ENCODE measurements around the gene RTN4R.
"Not testable (repeated sequence)": the region's sequence is repeated elsewhere in the genome, so short reads cannot be mapped to it uniquely, and the experiment has no call there.

Gene RTN4R

GRCh38 chr22:20291249-20291586 is 23.1 kb upstream of the RTN4R start:
- in situ Hi-C loops (cut with HindIII; ENCODE audit: low sequenced_read_pairs) = no loop called here
- H3K4me3 ChIP-seq (ENCODE audit: low read depth, low read length) = no peak overlapping the region
- TF ChIP-seq CTCF (IDR thresholded peaks at IDR 0.05; ENCODE audit: low read depth, low read length) = no peak
- no peak for DNase-seq (ENCODE audit: low read depth, low spot score)

- DNase-seq (ENCODE audit: low read depth, low spot score) = no peak
- in situ Hi-C loops (cut with HindIII; ENCODE audit: low sequenced_read_pairs) = no loop called here
- no peak overlapping the region for H3K4me3 ChIP-seq (ENCODE audit: low read depth, low read length)
- TF ChIP-seq CTCF (IDR thresholded peaks at IDR 0.05; ENCODE audit: low read depth, low read length) = no peak
These were observed 22.6 kb upstream of the RTN4R start for GRCh38 chr22:20290578-20291248.

- no peak overlapping the region for H3K4me3 ChIP-seq (ENCODE audit: low read depth, low read length)
- in situ Hi-C loops (cut with HindIII; ENCODE audit: low sequenced_read_pairs) = no loop called here
- DNase-seq (ENCODE audit: low read depth, low spot score) = no peak
- TF ChIP-seq CTCF (IDR thresholded peaks at IDR 0.05; ENCODE audit: low read depth, low read length) = no peak
These were observed 21.9 kb upstream of the RTN4R start for GRCh38 chr22:20290045-20290392.

GRCh38 chr22:20289182-20290044 is 21.3 kb upstream of the RTN4R start:
- in situ Hi-C loops (cut with HindIII; ENCODE audit: low sequenced_read_pairs); DNase-seq (ENCODE audit: low read depth, low spot score); H3K4me3 ChIP-seq (ENCODE audit: low read depth, low read length): not testable (repeated sequence)

GRCh38 chr22:20286784-20287423 is 18.8 kb upstream of the RTN4R start:
- H3K4me3 ChIP-seq (ENCODE audit: low read depth, low read length); DNase-seq (ENCODE audit: low read depth, low spot score); in situ Hi-C loops (cut with HindIII; ENCODE audit: low sequenced_read_pairs): not testable (repeated sequence)

GRCh38 chr22:20286312-20286660 is 18.2 kb upstream of the RTN4R start:
- in situ Hi-C loops (cut with HindIII; ENCODE audit: low sequenced_read_pairs); H3K4me3 ChIP-seq (ENCODE audit: low read depth, low read length); DNase-seq (ENCODE audit: low read depth, low spot score): not testable (repeated sequence)

GRCh38 chr22:20285473-20286311 is 17.6 kb upstream of the RTN4R start:
- peak; percentile 87 for TF ChIP-seq CTCF (IDR thresholded peaks at IDR 0.05; ENCODE audit: low read depth, low read length)
- in situ Hi-C loops (cut with HindIII; ENCODE audit: low sequenced_read_pairs); H3K4me3 ChIP-seq (ENCODE audit: low read depth, low read length): not testable (repeated sequence)
- DNase-seq (ENCODE audit: low read depth, low spot score) = peak; percentile 31
